HG03460 (cell line): Measurements from ENCODE around the gene HOXD3.

ENCODE experiments used
- ATAC-seq: cut with Tn5 transposase; IDR thresholded peaks from one replicate; pipeline ENCODE4 v1.9.1; 2021; ENCODE audit not compliant: unreplicated experiment

HOXD3 gene

GRCh38 chr2:176161825-176162626 is 4.9 kb downstream of the HOXD3 start:
- no peak for ATAC-seq

DNA sequence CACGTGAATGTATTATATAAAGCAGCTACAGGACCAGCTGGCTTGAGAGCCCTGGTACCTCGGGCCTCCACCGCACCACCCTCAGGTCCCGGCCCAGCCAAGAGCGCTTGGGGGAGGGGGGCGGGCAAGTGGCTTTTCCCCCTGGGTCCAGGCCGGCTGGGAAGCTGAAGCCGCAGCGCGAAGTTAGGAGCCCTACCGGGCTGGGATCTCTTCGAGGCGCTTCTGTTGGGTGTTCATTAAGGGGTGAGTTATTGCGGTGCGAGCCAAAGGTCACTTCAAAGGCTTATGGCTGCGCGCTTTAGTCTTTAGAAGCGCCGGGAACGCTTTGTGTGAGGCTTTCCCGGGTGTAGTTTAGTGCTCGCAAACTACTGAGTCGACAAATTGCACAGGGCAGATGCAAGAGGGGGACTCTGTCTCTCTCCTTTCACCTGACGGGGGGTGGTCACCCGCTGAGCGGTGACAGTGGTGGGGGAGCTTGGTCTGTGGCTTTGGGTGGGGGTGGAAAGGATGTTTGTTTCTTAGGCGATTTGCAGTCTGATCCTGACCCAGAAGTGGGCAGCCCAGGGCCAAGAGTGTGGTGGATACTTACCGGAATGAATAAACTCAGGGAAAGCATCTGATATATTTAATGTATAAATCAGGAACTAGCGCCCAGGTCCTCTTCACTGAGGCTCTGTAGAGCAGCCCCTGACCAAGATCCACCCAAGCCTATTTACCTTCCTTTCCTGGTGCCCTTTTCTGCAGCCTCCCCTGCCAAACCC is 6.0 kb downstream of the HOXD3 start:
- no peak for ATAC-seq

GRCh38 chr2:176163672-176164056 is 6.6 kb downstream of the HOXD3 start:
- ATAC-seq, result no peak

GRCh38 chr2:176164201-176164600 is 7.1 kb downstream of the HOXD3 start:
- no peak for ATAC-seq

DNA sequence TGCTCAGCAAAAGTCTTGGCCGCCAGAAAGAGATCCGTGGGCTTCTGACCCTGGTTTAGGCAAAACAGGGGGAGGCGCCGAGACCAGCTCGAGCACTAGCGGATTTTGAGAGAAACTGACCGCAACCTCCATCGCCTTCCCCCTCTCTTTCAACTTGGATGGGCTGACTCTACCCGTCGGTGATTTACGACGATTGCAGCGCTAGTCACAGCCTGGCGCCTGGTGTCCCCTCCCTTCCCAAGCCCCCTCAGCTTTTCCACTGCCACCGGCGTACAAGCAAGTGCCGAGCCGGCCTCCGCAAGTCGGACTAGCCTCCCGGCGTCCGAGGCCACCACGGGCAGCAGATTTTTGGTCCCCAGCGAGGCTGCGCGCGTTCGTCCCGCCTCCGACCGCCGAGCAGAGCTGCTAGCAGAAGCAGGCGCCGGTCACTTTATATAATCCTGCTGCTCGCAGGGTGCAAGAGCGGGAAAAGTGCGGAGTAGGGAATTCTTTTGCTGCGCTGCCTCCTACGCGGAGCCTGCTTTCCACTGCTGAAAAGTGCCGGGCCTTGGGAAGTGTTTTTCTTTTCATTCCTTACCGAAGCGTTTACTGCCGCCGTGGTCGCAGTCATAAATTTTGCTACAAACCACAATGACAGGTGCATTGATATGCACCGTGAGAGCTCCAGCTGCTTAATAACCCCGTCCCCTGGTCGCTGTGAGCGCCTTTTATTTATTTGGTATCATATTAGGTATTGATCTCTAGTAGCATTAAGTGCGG is 7.7 kb downstream of the HOXD3 start:
- ATAC-seq, result no peak

- no peak for ATAC-seq
These were observed 8.4 kb downstream of the HOXD3 start for GRCh38 chr2:176165370-176166050.

DNA sequence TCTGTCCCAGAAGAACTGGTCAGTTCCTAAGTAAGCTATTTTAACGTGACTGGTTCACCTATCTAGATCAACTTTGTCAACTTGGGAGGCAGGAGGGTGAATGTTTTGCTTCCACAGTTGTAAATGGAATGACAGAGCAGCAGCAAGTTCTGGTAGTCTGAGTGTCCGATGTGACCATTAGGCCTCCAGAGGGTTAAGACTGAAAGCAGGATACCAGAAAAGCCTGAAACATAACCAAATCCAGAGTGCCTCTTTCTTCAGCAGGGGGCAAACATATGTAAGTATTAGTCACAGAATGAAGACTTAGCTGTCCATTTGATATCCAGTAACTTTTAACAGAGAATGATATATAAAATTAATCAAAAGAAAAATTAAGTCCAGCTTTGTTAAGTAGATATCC is 9.2 kb downstream of the HOXD3 start:
- no peak for ATAC-seq

DNA sequence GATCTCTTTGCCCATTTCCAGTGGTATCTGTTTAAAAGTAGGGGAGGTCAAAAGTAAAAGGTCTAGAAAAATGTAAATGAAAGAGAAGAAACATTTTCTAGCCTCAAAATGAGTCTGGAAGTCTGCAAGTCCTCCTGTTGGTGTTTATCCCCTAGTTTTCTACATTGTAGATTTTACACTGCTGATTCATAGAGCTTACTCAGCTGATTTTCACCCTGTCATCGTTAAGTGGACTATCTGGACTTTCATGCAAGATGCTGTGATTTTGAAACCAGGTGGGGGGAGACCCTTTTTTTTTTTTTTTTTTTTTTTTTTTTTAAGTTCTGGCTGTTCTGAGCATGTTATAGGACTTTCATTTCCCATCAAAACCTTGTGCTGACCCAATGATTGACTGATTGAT is 10.3 kb downstream of the HOXD3 start:
- no peak for ATAC-seq

GRCh38 chr2:176169181-176169580 is 12.1 kb downstream of the HOXD3 start:
- ATAC-seq, result no peak

- no peak for ATAC-seq
These were observed 12.6 kb downstream of the HOXD3 start for GRCh38 chr2:176169711-176170110.

GRCh38 chr2:176170602-176171305 is 13.6 kb downstream of the HOXD3 start:
- ATAC-seq, result no peak

GRCh38 chr2:176171351-176172006 is 14.4 kb downstream of the HOXD3 start:
- no peak for ATAC-seq

- ATAC-seq, result no peak
These were observed 15.1 kb downstream of the HOXD3 start for GRCh38 chr2:176172007-176172894.

DNA sequence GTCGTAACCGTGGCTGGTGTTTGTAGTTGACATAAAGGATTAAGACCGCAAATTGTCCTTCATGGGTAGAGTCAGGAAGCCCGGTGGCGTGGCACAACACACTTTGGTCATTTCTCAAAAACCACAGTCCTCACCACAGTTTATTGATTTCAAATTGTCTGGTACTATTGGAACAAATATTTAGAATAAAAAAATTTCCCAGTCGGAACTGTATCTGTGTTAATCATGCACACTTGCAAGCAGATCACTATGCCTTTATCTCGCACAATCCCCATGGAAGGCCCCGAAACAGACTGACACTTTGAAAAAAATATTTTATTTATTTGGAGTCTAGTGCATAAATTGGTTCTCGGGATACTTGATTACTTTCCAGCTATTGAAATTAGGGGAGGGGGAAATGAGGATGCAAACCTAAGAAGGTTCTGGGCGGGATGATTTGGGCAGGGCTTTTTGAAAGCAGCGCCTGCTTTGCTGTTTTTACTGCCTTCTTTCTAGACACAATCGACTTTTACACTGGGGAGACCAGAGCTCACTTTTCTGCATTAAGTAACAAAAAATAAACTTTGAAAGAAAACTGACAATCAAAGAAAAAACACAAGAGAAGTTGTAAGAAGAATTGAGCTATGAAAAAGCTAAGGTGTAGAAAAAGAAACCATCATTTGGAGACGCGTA is 15.9 kb downstream of the HOXD3 start:
- no peak for ATAC-seq

GRCh38 chr2:176173567-176174381 is 16.7 kb downstream of the HOXD3 start:
- no peak for ATAC-seq

- ATAC-seq, result no peak
These were observed 17.3 kb downstream of the HOXD3 start for GRCh38 chr2:176174382-176174823.
